GDM1 (cell line): ENCODE measurements around the gene AGPS.
"Not testable (repeated sequence)": the region's sequence is repeated elsewhere in the genome, so short reads cannot be mapped to it uniquely, and the experiment has no call there.

Source experiments
- DNase-seq: peaks from one replicate; lab custom pipeline; 2025; lab: John Stamatoyannopoulos, UW

The AGPS gene

DNA sequence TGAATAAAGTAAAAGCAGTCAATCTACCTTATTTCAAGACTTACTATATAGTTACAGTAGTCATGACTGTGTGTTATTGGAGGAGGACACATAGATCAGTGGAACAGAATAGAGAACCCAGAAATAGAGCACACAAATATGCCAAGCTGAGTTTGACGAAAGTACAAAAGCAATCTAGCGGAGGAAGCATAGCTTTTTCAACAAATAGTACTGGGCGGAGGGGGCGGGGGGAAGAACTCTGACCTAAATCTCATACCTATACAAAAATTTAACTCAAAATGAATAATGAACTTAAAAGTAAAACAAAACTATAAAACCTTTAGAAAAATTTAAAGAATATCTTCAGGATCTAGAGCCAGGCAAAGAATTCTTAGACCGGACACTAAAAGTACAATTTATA lies 139.1 kb downstream of the AGPS start:
- DNase-seq, result no peak

DNA sequence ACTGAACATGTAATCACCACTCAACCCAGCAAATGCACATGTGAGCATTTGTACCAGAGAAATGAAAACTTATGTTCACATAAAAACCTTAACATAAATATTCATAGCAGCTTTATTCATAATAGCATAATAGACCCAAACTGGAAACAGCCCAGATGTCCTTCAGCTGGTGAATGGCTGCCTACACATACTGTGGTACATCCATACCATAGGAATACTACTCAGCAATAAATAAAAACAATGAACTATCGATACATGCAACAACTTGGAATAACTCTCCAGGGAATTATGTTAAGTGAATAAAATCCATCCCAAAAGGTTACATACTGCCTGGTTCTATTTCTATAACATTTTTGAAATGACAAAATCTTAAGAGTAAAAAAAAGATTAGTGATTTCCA lies 140.0 kb downstream of the AGPS start:
- no peak for DNase-seq

DNA sequence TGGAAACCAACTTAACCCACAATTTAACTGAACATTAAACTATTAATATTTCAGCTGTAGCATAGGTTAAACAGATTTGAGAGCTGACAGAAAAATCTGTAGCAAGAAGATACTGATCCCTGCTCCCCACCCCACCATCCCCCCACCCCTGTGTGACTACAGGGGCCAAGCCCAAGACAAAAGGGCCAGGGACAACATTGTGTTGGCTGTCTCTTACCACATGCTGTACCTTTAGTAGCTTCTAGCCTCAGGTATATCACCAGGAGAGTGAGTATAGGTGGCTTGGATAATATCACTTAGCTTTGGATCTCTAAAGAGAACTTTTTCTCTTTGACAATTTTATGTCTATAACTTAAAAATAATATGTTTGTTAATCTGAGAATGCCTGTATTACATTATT lies 140.7 kb downstream of the AGPS start:
- DNase-seq, result no peak

DNA sequence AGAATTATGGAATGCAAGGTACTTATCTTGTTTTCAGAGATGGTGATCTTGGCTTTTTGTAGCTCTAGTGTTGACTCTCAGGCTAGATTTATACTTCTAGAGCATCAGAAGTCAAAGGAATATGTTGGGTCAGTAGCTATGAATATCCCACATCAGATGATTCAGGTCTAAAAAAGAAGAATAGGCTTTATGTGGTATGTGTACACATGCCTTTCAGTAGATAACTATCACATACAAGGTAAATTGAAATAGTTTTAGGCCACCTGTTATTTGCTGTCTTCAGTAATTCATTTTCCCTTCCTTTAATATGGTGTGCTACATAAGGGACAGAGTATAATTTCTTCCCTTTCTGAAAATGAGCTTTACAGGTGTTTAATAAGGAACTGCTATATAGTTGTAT lies 142.4 kb downstream of the AGPS start:
- no peak for DNase-seq

DNA sequence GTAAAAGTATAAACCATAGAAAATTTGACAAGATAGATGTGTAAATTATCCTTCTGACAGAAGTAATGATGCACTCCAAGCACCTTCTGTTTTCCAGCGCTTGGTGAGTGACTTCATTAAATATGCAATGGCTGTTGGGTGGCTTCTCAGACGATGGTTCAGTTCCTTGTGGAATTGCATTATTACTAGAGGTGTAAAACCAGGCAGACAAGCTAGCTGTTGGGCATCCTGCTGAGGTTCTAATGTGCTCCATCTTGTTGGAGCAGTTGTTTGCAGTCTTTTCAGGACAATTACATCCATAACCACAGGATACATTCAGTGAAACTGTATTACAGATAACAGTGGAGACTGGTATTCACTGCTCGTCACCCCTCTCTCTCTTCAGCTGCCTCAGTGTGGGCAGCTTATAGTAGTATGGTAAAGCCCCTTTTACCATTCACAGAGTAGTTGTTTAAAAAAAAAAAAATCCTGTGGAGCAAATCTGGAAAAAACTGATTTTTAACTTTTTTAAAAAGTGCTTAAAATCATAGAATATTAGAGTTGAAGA lies 143.5 kb downstream of the AGPS start:
- no peak for DNase-seq

DNA sequence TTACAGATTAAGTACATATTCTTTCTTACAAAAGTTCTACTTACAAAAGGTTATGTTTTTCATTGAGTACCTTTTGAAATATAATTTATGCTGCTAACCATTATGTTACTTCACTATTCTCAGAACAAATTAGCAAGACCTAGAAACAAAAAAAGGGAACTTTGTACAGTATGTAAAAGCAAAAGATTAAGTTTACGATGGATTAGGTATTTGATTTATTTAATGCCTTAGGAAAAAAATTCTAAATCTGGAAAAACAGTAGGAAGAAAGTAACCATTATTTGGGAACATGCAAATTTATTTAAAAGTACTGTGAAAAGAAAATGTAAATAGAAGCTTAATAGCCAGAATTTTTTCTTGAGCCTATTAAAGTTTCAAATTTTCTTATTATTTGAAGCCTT lies 144.6 kb downstream of the AGPS start:
- DNase-seq, result no peak

DNA sequence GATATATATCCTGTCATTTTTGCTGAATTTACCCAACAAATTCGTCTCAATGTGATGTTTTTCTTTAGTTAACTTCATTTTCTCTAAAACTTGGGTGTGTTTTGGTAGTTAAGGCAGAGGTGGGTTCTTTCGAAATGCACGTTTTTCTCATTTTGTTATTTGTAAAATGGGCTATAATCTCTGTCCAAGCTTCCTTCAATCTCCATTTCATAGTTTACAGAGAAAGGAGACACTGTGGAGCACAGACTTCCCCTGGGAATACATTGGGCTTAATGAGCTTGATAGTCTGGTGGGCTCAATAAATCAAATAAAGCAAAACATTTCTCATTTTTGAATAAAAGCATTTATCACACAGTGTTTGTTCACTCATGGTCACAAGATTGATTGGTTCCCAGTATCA lies 145.1 kb downstream of the AGPS start:
- DNase-seq, result no peak

DNA sequence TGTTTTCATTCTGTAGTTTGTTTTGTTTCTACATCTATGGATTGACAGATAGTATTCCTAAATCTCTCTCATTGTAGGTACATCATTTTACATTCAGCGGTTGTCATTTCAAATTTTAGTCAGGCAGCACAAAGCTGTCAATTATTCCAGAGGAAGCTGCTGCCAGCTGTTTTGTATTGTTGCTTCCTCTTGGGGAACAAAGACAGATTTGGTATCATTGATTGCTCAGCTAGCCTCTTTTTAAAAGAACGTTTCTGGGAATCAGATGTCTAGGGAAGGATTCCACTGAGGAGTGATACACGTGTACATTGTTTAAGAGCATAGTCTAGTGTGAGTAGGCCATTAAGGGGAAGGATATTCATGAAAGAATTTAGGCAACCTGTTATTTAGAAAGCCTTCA lies 145.8 kb downstream of the AGPS start:
- DNase-seq, result no peak

DNA sequence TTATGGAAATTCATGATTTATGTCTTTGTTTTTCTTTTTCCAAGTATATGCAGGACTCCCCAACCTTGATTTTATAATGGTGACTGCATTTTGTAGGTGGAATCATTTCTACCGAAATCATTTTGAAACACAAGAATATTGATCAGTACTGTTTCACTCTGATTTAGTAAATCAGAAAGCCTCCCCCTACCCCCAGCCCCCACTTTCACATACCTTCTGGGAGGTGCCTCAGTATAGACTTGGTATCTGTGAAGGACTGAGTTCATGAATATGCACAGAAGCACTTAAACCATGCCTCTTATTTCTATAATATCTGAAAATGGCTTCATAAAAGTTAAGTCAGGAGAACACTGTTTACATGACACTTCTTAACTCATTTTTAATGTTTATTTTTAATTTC lies 147.7 kb downstream of the AGPS start:
- no peak for DNase-seq

DNA sequence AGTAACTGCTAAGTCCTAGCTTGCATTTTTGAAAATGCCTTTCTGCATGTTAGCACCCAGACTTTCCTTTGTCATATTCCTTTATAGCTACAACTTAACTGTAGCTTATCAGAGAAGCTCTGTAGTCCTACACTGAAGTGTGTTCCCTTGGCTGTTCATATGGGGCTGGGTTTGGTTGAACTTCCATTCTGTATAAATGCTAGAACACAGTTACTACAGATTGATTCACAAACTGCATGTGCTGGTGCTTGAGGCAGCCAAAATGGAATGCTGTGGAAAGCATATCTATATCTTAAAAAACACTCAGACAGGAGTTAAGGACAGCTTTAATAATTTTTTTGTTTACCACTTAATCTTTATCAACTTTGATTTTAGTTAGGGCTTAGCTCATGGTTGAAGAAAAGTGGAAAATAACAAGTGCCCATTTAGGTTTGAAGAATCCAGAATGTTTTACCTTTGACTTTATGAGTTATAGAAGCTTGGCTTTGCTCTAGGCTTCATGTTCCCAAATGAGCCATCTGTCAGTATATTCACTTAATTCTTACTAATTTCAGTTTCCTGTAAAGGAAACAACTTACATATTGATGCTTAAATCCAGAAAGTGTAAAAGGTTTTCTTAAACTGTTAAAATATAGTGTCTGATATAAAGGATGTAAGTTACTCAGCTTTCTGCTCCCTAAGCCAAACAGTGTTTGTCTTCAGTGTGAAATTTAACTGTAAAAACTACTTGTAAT lies 148.9 kb downstream of the AGPS start:
- no peak for DNase-seq

DNA sequence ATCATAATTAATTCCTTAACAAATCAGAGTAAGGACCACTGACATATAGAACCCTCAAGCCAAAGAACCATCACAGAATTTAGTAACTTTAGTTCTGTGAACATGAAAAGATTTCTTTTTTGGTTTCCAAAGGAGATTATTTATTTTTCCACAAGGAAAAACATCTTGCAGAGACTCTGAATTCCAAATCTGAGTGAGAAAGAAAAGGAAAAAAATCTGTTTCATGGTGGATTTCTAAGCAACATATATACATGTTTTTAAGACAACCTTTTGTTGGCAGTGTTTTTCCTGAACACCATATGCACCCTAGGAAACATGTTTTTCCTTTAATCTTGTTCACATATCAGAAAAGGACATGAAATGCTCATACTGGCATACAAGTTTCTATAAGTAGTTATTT lies 149.8 kb downstream of the AGPS start:
- no peak for DNase-seq

DNA sequence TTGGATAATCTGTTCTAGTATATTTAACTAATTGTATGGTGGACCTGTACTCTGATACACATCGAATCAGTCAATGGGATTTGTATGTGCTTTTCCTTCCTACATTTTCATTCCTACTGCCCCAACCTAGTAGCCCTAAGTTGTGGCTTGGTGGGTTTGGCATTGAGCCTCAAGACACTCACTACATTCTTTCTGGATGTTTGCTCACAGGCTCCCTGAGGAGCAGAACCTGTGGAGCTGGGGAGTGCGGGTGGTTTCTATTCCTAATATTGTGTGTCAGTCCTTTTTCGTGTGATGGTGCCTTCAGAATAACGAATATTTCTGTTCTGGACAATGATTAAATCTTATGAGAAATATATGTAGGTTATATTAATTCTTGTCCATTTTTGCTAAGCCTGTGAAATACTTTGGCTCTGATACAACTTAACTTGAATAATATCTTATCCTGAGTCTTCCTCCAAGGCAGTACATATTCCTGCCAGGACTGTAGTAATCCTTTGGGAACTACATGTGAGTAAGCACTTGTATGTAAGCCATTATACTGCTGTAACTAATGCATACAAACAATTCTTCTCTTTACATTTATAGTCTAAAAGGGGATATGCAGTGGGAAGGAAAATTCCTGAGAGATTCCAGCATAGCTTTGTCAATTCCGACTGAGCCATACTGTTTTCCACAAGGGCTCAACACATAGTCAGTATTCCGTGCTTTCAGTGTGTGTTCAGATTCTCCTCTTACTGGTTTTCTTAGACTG lies 150.6 kb downstream of the AGPS start:
- no peak for DNase-seq

DNA sequence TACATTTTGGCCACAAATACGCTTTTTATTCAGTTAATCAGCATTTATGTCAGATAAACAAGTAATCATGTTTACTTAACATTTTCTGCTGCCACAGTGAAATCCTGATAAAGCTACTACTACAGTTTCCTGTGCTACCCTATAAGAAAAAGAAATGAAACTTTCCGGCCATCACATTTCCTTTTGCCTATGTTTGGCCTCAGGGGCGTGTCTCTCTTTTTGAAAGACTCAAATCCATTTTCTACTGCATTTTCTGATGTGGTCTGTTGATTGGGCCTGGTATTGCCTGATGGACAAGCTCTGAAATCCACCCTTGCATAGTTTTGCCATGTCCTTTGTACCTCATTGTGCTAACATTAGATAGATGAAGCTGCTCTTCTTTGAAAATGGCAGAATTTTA lies 152.6 kb downstream of the AGPS start:
- DNase-seq, result no peak

DNA sequence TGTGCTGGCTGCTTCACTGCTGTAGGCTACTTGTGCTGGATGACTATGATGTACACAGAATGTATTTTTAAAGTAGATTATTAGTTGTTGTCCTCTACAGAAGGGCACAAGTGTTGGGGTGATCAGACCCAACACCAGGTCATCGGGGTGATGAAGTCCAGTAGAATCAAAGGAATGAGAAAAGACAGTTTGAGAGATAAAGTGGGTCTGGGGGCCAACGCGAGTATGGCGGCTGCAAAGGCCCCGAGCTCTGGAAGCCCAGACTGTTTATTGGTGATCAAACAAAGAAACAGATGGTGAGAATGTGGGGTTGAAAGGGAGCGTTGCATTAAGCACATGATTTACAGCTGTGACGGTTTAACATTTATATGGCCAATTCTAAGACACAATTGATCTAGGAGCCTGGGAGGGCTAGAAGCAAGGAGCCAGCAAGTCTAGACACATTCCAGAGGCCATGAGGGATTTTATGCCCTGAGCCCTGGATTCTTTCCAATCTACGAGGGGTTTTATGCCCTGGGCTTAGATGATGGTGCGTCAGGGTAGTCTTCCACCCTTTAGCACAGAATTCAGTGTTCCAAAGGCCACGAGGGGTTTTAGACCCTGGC lies 153.5 kb downstream of the AGPS start:
- no peak for DNase-seq

DNA sequence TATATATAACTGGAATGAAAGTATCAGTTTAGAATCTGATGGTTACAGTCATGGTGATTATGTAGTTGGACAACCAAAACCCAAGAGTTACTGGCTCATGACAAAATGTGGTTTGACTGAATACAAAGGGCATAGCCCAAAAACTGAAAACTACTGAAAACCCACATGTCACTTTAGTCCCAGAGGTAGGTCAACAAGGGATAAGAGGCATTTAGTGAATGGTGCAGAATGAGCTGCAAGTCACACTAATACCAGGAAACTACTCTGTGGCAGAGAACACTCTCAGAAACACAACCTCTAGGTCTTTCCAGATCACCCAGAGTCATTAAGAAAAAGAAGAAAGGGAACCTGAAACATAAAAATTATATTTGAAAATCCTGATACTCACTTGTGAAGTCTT lies 154.5 kb downstream of the AGPS start:
- DNase-seq, result no peak

DNA sequence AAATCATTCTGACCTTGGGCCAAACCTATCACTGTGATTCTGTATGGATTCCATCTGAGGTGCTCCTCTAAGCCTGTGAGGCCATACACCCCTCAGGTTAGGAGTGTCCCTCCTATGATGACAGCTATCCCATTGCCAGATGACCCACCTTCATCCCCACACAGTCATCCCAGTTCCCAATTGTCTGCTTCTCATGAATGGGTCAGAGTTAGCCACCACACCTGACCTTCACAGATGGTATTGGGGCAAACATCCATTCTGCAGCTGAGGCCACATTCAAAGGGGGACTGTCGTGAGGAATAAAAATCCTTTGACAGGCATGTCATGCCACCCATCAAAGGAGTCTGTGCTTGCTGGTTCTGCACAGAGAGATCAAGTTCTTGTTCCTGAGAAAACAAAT lies 155.2 kb downstream of the AGPS start:
- DNase-seq, result no peak

DNA sequence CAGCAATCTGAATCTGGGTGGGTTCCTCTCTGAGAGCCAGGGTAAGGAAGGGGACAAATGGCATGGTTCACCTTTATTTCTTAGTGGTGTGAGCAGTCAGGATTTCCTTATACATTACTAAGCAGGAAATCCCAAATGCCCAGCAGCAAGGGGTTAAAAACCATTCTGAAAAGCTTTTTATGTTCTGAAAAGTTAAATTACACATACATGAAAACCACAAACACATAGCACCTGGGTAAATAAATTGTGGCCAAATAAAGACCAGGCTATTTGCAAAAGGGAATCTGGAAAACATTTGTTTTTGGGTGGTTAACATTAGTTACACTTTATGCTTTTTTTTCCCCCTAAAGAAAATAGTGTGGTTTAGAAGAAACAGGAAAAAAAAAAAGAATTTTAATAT lies 156.1 kb downstream of the AGPS start:
- DNase-seq, result no peak

DNA sequence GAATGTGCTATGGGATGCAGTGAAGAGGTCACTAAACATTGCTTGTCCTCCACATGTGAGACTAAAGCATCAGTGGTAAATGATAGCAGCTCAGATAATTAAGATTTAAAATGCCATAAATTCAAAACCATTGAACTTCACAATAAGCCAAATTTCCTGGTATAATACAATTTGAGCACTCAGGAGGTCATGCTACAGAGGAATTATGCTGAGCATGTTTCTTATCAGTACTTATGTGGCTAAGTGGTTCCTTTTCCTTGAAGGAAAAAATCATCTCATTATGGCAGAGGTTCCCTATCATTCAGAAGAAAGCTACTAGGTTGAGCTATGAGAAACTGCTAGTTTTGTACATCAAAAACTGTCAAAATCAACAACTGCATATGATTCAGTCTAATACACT lies 156.6 kb downstream of the AGPS start:
- no peak for DNase-seq

DNA sequence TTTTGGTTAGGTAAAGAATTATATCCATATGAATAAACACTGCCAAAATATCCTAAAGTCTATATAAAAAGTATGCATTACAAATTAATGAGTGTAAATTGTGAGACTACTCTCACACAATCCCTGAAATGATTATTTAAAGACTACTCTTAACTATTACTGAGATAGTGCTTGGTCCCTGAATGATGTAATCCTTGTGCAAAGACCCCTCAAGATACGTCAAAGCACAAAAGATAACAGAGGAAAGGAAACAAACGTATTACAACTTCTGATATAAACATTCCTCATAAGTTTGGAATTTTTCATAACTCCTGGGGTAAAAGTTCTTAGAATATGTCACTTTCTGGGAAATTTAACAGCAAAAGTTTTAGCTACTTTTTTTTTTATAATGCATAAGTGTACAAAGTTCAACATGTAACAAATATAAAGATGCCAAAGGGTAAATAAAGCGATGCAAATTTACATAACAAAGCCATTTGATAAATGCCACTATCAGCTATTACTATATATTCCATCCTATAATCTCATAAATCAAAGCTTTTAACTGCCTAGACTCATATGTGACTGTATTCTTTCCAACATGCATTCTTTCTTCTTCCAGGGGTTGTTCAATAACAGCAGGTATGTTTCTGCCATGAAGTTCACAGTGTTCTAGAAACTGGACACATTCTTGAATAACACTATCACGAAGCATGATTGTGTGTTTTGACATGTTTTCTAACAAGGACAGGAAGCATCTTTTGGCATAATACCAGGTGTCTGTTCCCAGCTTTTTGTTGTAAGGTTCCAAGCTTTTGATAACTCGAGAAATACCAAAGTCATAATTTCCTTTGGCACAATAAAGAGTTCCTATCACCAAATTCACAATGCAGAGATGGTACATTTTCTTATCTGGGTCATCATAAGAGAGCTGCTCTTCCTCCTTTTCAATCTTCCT lies 158.0 kb downstream of the AGPS start:
- no peak for DNase-seq

DNA sequence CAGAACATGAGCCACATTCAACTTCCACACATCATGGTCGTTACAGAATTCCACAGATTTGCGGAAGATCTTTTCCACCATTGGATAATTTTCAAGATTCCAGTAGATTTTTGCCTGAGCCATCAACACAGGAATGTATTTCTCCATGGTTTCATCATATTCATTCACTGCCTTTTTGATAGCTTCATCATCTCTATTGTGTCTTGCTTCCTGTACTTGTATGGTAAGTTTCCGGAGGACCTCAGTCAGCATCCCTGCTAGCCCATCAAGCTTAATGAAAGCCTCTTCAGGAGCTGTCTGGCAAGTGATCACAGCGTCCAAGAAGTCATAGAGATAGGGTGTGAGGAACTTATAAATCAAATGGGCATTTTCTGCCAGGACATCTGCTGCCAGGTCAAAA lies 158.8 kb downstream of the AGPS start:
- DNase-seq, result not testable (repeated sequence)

DNA sequence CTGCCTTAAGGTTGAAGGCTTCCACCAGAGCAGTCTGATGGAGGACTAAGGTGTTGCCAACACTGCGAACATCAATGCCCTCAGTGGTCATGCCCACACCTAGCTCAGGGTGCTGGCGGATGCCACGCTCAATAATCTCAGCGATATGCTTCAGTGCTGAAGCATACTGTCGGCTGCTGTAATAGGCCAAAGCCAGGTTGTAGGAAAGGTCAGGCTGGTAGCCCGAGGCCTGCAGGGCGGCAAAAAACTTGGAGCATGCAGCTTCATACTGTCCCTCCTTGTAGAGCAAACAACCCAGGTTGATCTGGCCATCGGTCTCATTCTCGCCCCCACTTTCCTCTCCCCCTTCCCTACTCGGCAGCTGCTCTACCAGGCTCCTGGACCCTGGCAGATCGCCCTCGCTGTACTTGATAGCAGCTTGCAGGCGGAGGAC lies 159.4 kb downstream of the AGPS start:
- DNase-seq, result no peak
